ENCODE data around the gene ZAR1L. TPM values are rescaled to one million over a fixed set of nuclear protein-coding genes. Genes with fewer than 3 reads are reported as not detected.

The ZAR1L gene
- total and polyA plus RNA-seq, 4 donors = not detected

DNA sequence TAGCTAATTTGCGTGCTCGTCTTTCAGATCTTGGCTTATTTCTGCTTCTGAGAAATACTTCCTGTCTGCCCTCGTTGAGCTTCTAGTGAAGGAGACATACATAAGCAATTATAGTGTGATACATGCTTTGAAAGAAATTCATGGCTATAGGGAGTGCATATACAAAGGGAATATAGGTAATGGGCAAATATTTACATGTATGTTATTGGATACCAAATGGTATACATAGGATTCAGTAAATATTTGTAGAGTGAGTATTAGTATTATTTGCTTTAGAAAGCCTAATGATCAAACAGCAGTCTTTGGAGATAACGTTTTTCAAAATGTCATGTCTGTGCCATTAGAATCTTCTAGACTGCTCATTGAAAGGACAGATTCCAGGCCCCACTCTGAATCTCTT lies 5.4 kb upstream of the ZAR1L start:
- 83% methylated on average over 4 of the region's 4 CpGs for WGBS
- Histone ChIP-seq H3K4me3 (ENCODE audit: low read depth in 1 of 3, low read length in 3 of 3) (no peak overlapping the region), H3K4me1 (ENCODE audit: control insufficient read depth in 4 of 4, insufficient read depth in 4 of 4, low read length in 3 of 4) (peaks cover 0 to 5% (median 2%) of the 10 kb centered on the region in 4 donors)

More for the DNA sequence above, 5.4 kb upstream of the ZAR1L start:
- no peaks in the 10 kb centered on the region for H3K9me3 ChIP-seq (ENCODE audit: control insufficient read depth in 4 of 4, low read length in 3 of 4)
- H3K27me3 ChIP-seq (ENCODE audit: control insufficient read depth in 4 of 4, insufficient read depth in 4 of 4, low read length in 3 of 4) = no peaks in the 10 kb centered on the region
- no peak for DNase-seq (ENCODE audit: low spot score)
- TF ChIP-seq, protein P1, sequence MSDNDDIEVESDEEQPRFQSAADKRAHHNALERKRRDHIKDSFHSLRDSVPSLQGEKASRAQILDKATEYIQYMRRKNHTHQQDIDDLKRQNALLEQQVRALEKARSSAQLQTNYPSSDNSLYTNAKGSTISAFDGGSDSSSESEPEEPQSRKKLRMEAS (IDR thresholded peaks at IDR 0.05) = no peak
- TF ChIP-seq JUND (IDR thresholded peaks at IDR 0.05) (no peak), YY1 (IDR thresholded peaks at IDR 0.05) (no peak), ZBTB33 (IDR thresholded peaks at IDR 0.05) (no peak), SP1 (IDR thresholded peaks at IDR 0.05) (no peak), TAF1 (conservative IDR thresholded peaks at IDR 0.05) (no peak), RAD21 (IDR thresholded peaks at IDR 0.05) (no peak), FOXA2 (IDR thresholded peaks at IDR 0.05) (no peak), FOXA1 (IDR thresholded peaks at IDR 0.05) (no peak), EGR1 (IDR thresholded peaks at IDR 0.05; ENCODE audit: low read depth in 2 of 2) (no peak), GABPA (IDR thresholded peaks at IDR 0.05 in 1 of 2, conservative IDR thresholded peaks at IDR 0.05 in 1 of 2) (no peak), HNF4G (IDR thresholded peaks at IDR 0.05) (no peak), CTCF (IDR thresholded peaks at IDR 0.05; ENCODE audit: low read depth, low read length, missing input control) (no peak), RXRA (IDR thresholded peaks at IDR 0.05) (no peak)
- TF ChIP-seq, protein P2, sequence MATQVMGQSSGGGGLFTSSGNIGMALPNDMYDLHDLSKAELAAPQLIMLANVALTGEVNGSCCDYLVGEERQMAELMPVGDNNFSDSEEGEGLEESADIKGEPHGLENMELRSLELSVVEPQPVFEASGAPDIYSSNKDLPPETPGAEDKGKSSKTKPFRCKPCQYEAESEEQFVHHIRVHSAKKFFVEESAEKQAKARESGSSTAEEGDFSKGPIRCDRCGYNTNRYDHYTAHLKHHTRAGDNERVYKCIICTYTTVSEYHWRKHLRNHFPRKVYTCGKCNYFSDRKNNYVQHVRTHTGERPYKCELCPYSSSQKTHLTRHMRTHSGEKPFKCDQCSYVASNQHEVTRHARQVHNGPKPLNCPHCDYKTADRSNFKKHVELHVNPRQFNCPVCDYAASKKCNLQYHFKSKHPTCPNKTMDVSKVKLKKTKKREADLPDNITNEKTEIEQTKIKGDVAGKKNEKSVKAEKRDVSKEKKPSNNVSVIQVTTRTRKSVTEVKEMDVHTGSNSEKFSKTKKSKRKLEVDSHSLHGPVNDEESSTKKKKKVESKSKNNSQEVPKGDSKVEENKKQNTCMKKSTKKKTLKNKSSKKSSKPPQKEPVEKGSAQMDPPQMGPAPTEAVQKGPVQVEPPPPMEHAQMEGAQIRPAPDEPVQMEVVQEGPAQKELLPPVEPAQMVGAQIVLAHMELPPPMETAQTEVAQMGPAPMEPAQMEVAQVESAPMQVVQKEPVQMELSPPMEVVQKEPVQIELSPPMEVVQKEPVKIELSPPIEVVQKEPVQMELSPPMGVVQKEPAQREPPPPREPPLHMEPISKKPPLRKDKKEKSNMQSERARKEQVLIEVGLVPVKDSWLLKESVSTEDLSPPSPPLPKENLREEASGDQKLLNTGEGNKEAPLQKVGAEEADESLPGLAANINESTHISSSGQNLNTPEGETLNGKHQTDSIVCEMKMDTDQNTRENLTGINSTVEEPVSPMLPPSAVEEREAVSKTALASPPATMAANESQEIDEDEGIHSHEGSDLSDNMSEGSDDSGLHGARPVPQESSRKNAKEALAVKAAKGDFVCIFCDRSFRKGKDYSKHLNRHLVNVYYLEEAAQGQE (IDR thresholded peaks at IDR 0.05) = no peak
- H3K27ac ChIP-seq (ENCODE audit: low read depth in 1 of 2, low read length in 2 of 2) = no peak overlapping the region
- H3K36me3 ChIP-seq (ENCODE audit: control insufficient read depth in 4 of 4, insufficient read depth in 3 of 4, low read depth in 1 of 4, low read length in 3 of 4) = no peaks in the 10 kb centered on the region
- no peak overlapping the region for H3K9ac ChIP-seq (ENCODE audit: low read depth in 1 of 2, low read length in 2 of 2)
